ENCODE measurements around the gene DCAKD. TPM values are rescaled to one million over a fixed set of nuclear protein-coding genes. Genes with fewer than 3 reads are reported as not detected.

DCAKD gene
- total RNA-seq, result 26.7 and 27.0 TPM in 2 replicates

GRCh38 chr17:45051060-45051719 lies at the start of gene DCAKD:
TSS of gene DCAKD (minus strand) at chr17:45051632. CDS start at chr17:45034885, 16,747 bp downstream.

GRCh38 chr17:45060797-45061605 lies 9.6 kb upstream of the DCAKD start, which contains the start of gene NMT1:
TSS of gene NMT1 (plus strand) at chr17:45061317. CDS start at chr17:45061330, 13 bp downstream.

Other genes starting within 250 kb of the DCAKD start
- 7.0 and 7.8 TPM in 2 replicates for gene GJC1, start 221.3 kb downstream of the DCAKD start, total RNA-seq
- not detected in 2 replicates for gene HIGD1B, start 203.7 kb downstream of the DCAKD start, total RNA-seq
- gene EFTUD2, start 152.2 kb downstream of the DCAKD start, total RNA-seq, result 176 and 188 TPM in 2 replicates
- 0.38 and 0.54 TPM in 2 replicates for gene GFAP, start 136.1 kb downstream of the DCAKD start, total RNA-seq
- gene KIF18B, start 103.9 kb downstream of the DCAKD start, total RNA-seq, result 1.7 and 3.1 TPM in 2 replicates
- 0.09 TPM in 1 of 2 replicates, not detected in the other for gene C1QL1, start 83.3 kb downstream of the DCAKD start, total RNA-seq
- 58.7 and 58.9 TPM in 2 replicates for gene NMT1, start 9.7 kb upstream of the DCAKD start, total RNA-seq
- gene PLCD3, start 80.9 kb upstream of the DCAKD start, total RNA-seq, result 8.5 and 15.6 TPM in 2 replicates
- gene ACBD4, start 84.1 kb upstream of the DCAKD start, total RNA-seq, result 3.2 and 5.1 TPM in 2 replicates
- gene HEXIM1, start 96.8 kb upstream of the DCAKD start, total RNA-seq, result 8.1 and 8.2 TPM in 2 replicates
- 2.7 and 4.0 TPM in 2 replicates for gene HEXIM2, start 110.2 kb upstream of the DCAKD start, total RNA-seq
- gene FMNL1, start 170.3 kb upstream of the DCAKD start, total RNA-seq, result 0.54 and 0.94 TPM in 2 replicates
- under 0.01 TPM in 1 of 2 replicates, not detected in the other for gene SPATA32, start 210.5 kb upstream of the DCAKD start, total RNA-seq